Colonic mucosa (tissue), 4 donors: ENCODE data around the gene NPAS3. TPM values are rescaled to one million over a fixed set of nuclear protein-coding genes. Genes with fewer than 3 reads are reported as not detected.

Source experiments
- DNase-seq: peaks from one replicate; pipeline ENCODE4 v3.0.0-alpha.2; 2020
- H3K27ac ChIP-seq: fragments of 200-600 bp; one replicate; pipeline ENCODE4 v1.8.0; 2021
- H3K27me3 ChIP-seq: fragments of 200-600 bp; one replicate; pipeline ENCODE4 v1.8.0; 2021
- H3K36me3 ChIP-seq: fragments of 200-600 bp; one replicate; pipeline ENCODE4 v1.8.0; 2021
- H3K4me1 ChIP-seq: fragments of 200-600 bp; one replicate; pipeline ENCODE4 v1.8.0; 2021; ENCODE audit warnings: mild to moderate bottlenecking
- H3K4me3 ChIP-seq: fragments of 200-600 bp; one replicate; pipeline ENCODE4 v1.8.0; 2021
- H3K9ac ChIP-seq, 2 donors: one replicate each; pipeline ENCODE4 v1.7.0; 2013; ENCODE audit warnings: control low read depth in 2 of 2, low read depth in 2 of 2, low read length in 2 of 2
- H3K9me3 ChIP-seq: fragments of 200-600 bp; one replicate; pipeline ENCODE4 v1.8.0; 2021
- CTCF ChIP-seq: fragments of 200-600 bp; IDR thresholded peaks from one replicate; pipeline ENCODE4 v1.8.0; 2022; ENCODE audit warnings: antibody characterized with exemption, mild to moderate bottlenecking
- intact Hi-C: fragments of 100-400 bp; cut with DNase I; formaldehyde crosslinking; loops from one replicate; pipeline ENCODE4 v1.14.1; 2022
- total RNA-seq, 2 donors: library from RNA; stranded (reverse); fragmentation: NEBNext Ultra II Directional in 1 of 2; extraction: Animal tissue kit (Norgen Biotek cat#: 25700) in 1 of 2; gene quantifications; one replicate each; pipeline ENCODE4 v1.2.1, GENCODE V29; 2021
- donor health status: healthy.
- donor health status: DM: no; HTN: no; CAD: no.
- donor health status: DM: no; HTN: no; CAD: no.

The NPAS3 gene
- total RNA-seq, 2 donors from 2014 or later: 0.79 to 1.6 TPM

GRCh38 chr14:33348510-33348909, 409.8 kb downstream of the NPAS3 start:
- no peaks in the 10 kb centered on the region for H3K27me3 ChIP-seq
- H3K36me3 ChIP-seq: no peaks in the 10 kb centered on the region
- intact Hi-C loops: no loop called here
- no peak for DNase-seq
- H3K9ac ChIP-seq: no peak overlapping the region
- no peak for TF ChIP-seq CTCF
- no peak overlapping the region for H3K27ac ChIP-seq
- no peaks in the 10 kb centered on the region for H3K4me1 ChIP-seq
- no peak overlapping the region for H3K4me3 ChIP-seq
- H3K9me3 ChIP-seq: no peaks in the 10 kb centered on the region

GRCh38 chr14:33349871-33350270, 411.2 kb downstream of the NPAS3 start:
- DNase-seq: no peak
- no peak for TF ChIP-seq CTCF
- no peaks in the 10 kb centered on the region for H3K4me1 ChIP-seq

GRCh38 chr14:33350366-33350990, 411.8 kb downstream of the NPAS3 start:
- no peak for DNase-seq
- no peaks in the 10 kb centered on the region for H3K27me3 ChIP-seq
- H3K4me3 ChIP-seq: no peak overlapping the region
- no peaks in the 10 kb centered on the region for H3K4me1 ChIP-seq
- no peak overlapping the region for H3K27ac ChIP-seq
- TF ChIP-seq CTCF: no peak
- intact Hi-C loops: no loop called here
- H3K36me3 ChIP-seq: no peaks in the 10 kb centered on the region
- H3K9ac ChIP-seq: no peak overlapping the region
- no peaks in the 10 kb centered on the region for H3K9me3 ChIP-seq

More at GRCh38 chr14:33349871-33350270, 411.2 kb downstream of the NPAS3 start:
- H3K9me3 ChIP-seq: no peaks in the 10 kb centered on the region
- no peak overlapping the region for H3K4me3 ChIP-seq
- no peaks in the 10 kb centered on the region for H3K27me3 ChIP-seq
- H3K36me3 ChIP-seq: no peaks in the 10 kb centered on the region
- intact Hi-C loops: no loop called here
- H3K9ac ChIP-seq: no peak overlapping the region
- no peak overlapping the region for H3K27ac ChIP-seq

GRCh38 chr14:33352821-33353220, 414.1 kb downstream of the NPAS3 start:
- H3K27me3 ChIP-seq: no peaks in the 10 kb centered on the region
- no peaks in the 10 kb centered on the region for H3K36me3 ChIP-seq
- no peak overlapping the region for H3K27ac ChIP-seq
- H3K9me3 ChIP-seq: no peaks in the 10 kb centered on the region
- intact Hi-C loops: no loop called here
- no peak overlapping the region for H3K9ac ChIP-seq
- no peak for DNase-seq
- no peak for TF ChIP-seq CTCF
- no peak overlapping the region for H3K4me3 ChIP-seq
- no peaks in the 10 kb centered on the region for H3K4me1 ChIP-seq

GRCh38 chr14:33356181-33356580, 417.5 kb downstream of the NPAS3 start:
- intact Hi-C loops: no loop called here
- H3K4me1 ChIP-seq: no peaks in the 10 kb centered on the region

More at GRCh38 chr14:33356181-33356580, 417.5 kb downstream of the NPAS3 start:
- Histone ChIP-seq H3K27ac (no peak overlapping the region), H3K9me3 (no peaks in the 10 kb centered on the region), H3K9ac (no peak overlapping the region), H3K4me3 (no peak overlapping the region), H3K27me3 (no peaks in the 10 kb centered on the region), H3K36me3 (no peaks in the 10 kb centered on the region)
- no peak for DNase-seq
- no peak for TF ChIP-seq CTCF
